Natural killer cell (primary cell): ENCODE measurements around the gene TMEM151A. TPM values are rescaled to one million over a fixed set of nuclear protein-coding genes. Genes with fewer than 3 reads are reported as not detected.
"Not testable (repeated sequence)": the region's sequence is repeated elsewhere in the genome, so short reads cannot be mapped to it uniquely, and the experiment has no call there.

Experiments
- ATAC-seq, 3 donors: fragments of 150-1000 bp in 2 of 3; fragments of 200-7000 bp in 1 of 3; cut with Tn5 transposase; 1 replicate in 1 of 3; 2 replicates in 2 of 3; pipeline ENCODE4 v1.10.0; 2021; ENCODE audit warnings: mild to moderate bottlenecking in 2 of 3, moderate library complexity in 2 of 3
- DNase-seq, 2 donors: peaks; one replicate each; pipeline versions ENCODE4 v3.0.0 to v3.0.0-alpha.2; 2013 to 2021; ENCODE audit warnings: mixed read lengths in 1 of 2
- H3K27ac ChIP-seq: one replicate; pipeline ENCODE4 v1.5.1; 2013; ENCODE audit warnings: mild to moderate bottlenecking, low read length
- H3K27me3 ChIP-seq: one replicate; pipeline ENCODE4 v1.6.1; 2013; ENCODE audit warnings: low read length; ENCODE audit not compliant: control insufficient read depth, insufficient read depth
- H3K36me3 ChIP-seq: one replicate; pipeline ENCODE4 v1.6.1; 2013; ENCODE audit warnings: low read length; ENCODE audit not compliant: control insufficient read depth, insufficient read depth
- H3K4me1 ChIP-seq: one replicate; pipeline ENCODE4 v1.6.1; 2013; ENCODE audit warnings: low read length; ENCODE audit not compliant: control insufficient read depth, insufficient read depth
- H3K4me3 ChIP-seq: one replicate; pipeline ENCODE4 v1.5.1; 2013; ENCODE audit warnings: low read length
- H3K9me3 ChIP-seq: one replicate; pipeline ENCODE4 v1.6.1; 2013; ENCODE audit warnings: low read length; ENCODE audit not compliant: control insufficient read depth, insufficient read depth
- H3K27ac Mint-ChIP-seq, 2 donors: one replicate each; pipeline ENCODE4 v1.8.0; 2022; ENCODE audit warnings: mild to moderate bottlenecking in 2 of 2, mixed read lengths in 2 of 2, moderate library complexity in 1 of 2
- H3K27me3 Mint-ChIP-seq, 2 donors: one replicate each; pipeline ENCODE4 v1.8.0; 2022; ENCODE audit warnings: low read depth in 2 of 2, mixed read lengths in 2 of 2
- H3K36me3 Mint-ChIP-seq: one replicate; pipeline ENCODE4 v1.8.0; 2022; ENCODE audit warnings: mixed read lengths
- H3K4me1 Mint-ChIP-seq, 2 donors: one replicate each; pipeline ENCODE4 v1.8.0; 2022; ENCODE audit warnings: mixed read lengths in 2 of 2
- H3K4me3 Mint-ChIP-seq: one replicate; pipeline ENCODE4 v1.8.0; 2022; ENCODE audit warnings: mild to moderate bottlenecking, moderate library complexity, mixed read lengths
- H3K9me3 Mint-ChIP-seq, 2 donors: one replicate each; pipeline ENCODE4 v1.8.0; 2022; ENCODE audit warnings: mixed read lengths in 2 of 2
- WGBS: methylation state at CpG from one replicate; pipeline ENCODE4 v1.1.7; 2013; ENCODE audit warnings: missing lambda C conversion rate; ENCODE audit not compliant: insufficient coverage; 5-methylcytosine and 5-hydroxymethylcytosine counted together
- intact Hi-C: fragments of 100-400 bp; cut with micrococcal nuclease; formaldehyde crosslinking; loops from one replicate; pipeline ENCODE4 v1.14.2; 2022
- total RNA-seq, 4 donors: library from RNA; stranded (reverse); fragments of 120-200 nt in 1 of 4; gene quantifications; one replicate each; pipeline versions ENCODE4 v1.2.3 to v1.2.4, GENCODE V29; 2013 to 2022
- TF ChIP-seq, protein P1 (sequence below): fragments of 200-600 bp; IDR thresholded peaks from one replicate; pipeline ENCODE4 v1.8.0; 2022; ENCODE audit warnings: antibody characterized with exemption

The TMEM151A gene
- total RNA-seq, 3 donors from 2014 or later (not counting 1 experiment from before 2014, with no cell fraction given): not detected

DNA sequence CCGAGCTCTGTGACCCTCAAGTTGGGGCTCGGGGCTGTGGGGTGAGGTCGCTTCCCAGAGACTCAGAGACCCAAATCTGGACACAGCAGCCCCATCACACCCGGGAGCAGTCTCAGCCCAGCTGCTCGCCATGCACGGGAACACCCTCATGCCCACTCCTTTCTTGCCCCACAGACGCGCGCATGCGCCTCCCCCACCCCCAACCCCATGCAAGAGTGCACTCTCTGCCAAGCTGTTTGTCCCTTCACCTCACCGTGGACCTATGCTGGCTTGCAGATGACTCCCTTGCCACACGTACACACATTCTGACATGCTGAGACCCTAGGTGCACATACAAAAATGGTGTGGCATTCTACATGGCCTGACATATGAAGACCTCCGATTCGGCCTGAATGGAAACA lies 25.6 kb downstream of the TMEM151A start:
- Mint-ChIP-seq H3K36me3 (no peaks in the 10 kb centered on the region), H3K4me3 (peak overlapping the region; percentile 52), H3K27ac (peak overlapping the region; percentile 36 to 53), H3K9me3 (no peaks in the 10 kb centered on the region), H3K27me3 (peaks cover 24 to 28% of the 10 kb centered on the region in 2 donors), H3K4me1 (peaks cover 9 to 34% of the 10 kb centered on the region in 2 donors)
- ATAC-seq (no peak), DNase-seq (peak in 1 of 2 donors; percentile 75)
- Histone ChIP-seq H3K4me3 (no peak overlapping the region), H3K27ac (peak overlapping the region; percentile 67), H3K9me3 (no peaks in the 10 kb centered on the region), H3K36me3 (no peaks in the 10 kb centered on the region), H3K27me3 (no peaks in the 10 kb centered on the region), H3K4me1 (peaks cover 38% of the 10 kb centered on the region)
- TF ChIP-seq, protein P1, sequence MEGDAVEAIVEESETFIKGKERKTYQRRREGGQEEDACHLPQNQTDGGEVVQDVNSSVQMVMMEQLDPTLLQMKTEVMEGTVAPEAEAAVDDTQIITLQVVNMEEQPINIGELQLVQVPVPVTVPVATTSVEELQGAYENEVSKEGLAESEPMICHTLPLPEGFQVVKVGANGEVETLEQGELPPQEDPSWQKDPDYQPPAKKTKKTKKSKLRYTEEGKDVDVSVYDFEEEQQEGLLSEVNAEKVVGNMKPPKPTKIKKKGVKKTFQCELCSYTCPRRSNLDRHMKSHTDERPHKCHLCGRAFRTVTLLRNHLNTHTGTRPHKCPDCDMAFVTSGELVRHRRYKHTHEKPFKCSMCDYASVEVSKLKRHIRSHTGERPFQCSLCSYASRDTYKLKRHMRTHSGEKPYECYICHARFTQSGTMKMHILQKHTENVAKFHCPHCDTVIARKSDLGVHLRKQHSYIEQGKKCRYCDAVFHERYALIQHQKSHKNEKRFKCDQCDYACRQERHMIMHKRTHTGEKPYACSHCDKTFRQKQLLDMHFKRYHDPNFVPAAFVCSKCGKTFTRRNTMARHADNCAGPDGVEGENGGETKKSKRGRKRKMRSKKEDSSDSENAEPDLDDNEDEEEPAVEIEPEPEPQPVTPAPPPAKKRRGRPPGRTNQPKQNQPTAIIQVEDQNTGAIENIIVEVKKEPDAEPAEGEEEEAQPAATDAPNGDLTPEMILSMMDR: no peak
- whole genome bisulfite sequencing: 13% methylated on average over 14 of the region's 14 CpGs
- intact Hi-C loops: no loop called here

DNA sequence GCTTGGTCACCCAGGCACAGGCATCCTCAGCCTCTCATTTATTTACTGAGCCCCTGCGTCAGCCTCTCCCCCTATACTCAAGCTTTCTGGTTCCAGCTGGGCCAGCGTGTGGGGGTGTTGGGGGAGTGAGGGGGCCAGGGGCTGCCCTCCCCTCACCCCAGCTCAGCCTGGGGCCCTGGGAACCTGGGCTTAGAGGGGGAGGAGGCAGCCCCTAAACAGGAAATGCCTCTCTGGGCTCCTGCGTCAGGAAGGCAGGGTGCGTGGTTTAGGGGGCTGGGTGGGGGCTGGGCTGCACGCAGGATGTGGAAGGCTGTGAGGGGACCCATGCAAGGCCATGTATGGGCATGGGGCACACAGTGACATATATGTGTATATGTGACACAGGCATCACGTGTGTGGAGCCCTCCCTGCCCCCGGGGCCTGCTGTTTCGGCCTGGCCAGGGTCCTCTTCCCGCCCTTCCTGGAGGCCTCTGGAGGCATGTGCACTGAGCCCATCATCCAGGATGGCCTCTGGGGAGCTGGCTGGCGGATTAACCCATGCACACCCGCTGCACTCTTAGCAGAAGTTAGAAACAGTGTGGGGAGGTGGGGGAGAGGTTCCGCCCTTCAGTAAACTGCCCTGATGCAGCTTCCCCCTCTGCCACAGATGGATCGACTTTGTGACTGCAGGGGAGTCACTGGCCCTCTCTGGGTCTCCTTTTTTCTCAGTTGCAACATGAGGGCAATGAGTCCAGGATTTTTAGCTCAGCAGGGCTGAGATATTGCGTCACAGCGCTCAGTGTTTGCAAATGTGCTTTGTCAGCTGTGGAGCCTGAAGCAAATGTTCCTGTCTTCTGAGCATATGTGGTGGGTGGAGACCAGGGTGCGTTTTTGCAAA lies 26.3 kb downstream of the TMEM151A start:
- peaks cover 32% of the 10 kb centered on the region for H3K4me1 ChIP-seq
- Mint-ChIP-seq H3K4me3 (peak overlapping the region; percentile 52), H3K27me3 (peaks cover 24 to 28% of the 10 kb centered on the region in 2 donors), H3K9me3 (no peaks in the 10 kb centered on the region), H3K4me1 (peaks cover 7 to 30% of the 10 kb centered on the region in 2 donors), H3K36me3 (no peaks in the 10 kb centered on the region), H3K27ac (peak overlapping the region; percentile 36 to 53)
- 29% methylated on average over 14 of the region's 16 CpGs for WGBS
- TF ChIP-seq, protein P1: no peak
- intact Hi-C loops: no loop called here
- no peak overlapping the region for H3K4me3 ChIP-seq
- ATAC-seq: peak; percentile 81 to 86 (median 84)
- H3K36me3 ChIP-seq: no peaks in the 10 kb centered on the region
- DNase-seq: peak in 1 of 2 donors; percentile 90
- H3K27me3 ChIP-seq: no peaks in the 10 kb centered on the region
- H3K9me3 ChIP-seq: no peaks in the 10 kb centered on the region
- peak overlapping the region; percentile 67 for H3K27ac ChIP-seq

DNA sequence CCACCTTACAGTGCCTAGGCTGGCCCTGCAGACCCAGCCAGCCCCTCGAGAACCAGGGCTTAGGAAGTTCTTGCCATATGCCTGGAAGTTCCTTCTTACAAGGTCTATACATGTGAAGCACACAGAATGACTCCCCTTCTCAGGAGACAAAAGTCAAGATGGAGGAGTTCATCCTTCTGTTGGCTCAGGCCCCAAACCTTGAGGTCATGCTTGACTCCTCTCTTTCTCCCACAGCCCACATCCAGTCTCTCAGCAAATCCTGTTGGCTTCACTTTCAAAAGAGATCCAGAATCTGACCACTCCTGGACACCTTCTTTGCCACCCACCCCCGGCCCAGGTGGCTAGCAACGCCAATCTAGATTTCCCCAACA lies 26.9 kb downstream of the TMEM151A start:
- peak overlapping the region; percentile 28 for H3K4me3 Mint-ChIP-seq
- TF ChIP-seq, protein P1: no peak
- Histone ChIP-seq H3K4me1 (peaks cover 26% of the 10 kb centered on the region), H3K27me3 (no peaks in the 10 kb centered on the region), H3K9me3 (no peaks in the 10 kb centered on the region), H3K4me3 (no peak overlapping the region), H3K36me3 (no peaks in the 10 kb centered on the region), H3K27ac (peak overlapping the region; percentile 65)
- H3K9me3 Mint-ChIP-seq: no peaks in the 10 kb centered on the region
- WGBS: 67% methylated on average over 3 of the region's 3 CpGs
- H3K4me1 Mint-ChIP-seq: peaks cover 7 to 35% of the 10 kb centered on the region in 2 donors
- no peak for DNase-seq
- intact Hi-C loops: no loop called here
- no peaks in the 10 kb centered on the region for H3K36me3 Mint-ChIP-seq
- peaks cover 24 to 28% of the 10 kb centered on the region in 2 donors for H3K27me3 Mint-ChIP-seq
- H3K27ac Mint-ChIP-seq: peak overlapping the region in 1 of 2 donors; percentile 36
- no peak for ATAC-seq

DNA sequence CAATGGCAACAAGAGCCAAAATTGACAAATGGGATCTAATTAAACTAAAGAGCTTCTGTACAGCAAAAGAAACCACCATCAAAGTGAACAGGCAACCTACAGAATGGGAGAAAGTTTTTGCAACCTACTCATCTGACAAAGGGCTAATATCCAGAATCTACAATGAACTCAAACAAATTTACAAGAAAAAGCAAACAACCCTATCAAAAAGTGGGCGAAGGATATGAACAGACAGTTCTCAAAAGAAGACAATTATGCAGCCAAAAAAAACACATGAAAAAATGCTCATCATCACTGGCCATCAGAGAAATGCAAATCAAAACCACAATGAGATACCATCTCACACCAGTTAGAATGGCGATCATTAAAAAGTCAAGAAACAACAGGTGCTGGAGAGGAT lies 28.6 kb downstream of the TMEM151A start:
- ATAC-seq, H3K27ac ChIP-seq, H3K27ac Mint-ChIP-seq, H3K4me3 ChIP-seq, H3K27me3 ChIP-seq, DNase-seq, H3K36me3 ChIP-seq, H3K4me3 Mint-ChIP-seq, H3K9me3 Mint-ChIP-seq, H3K9me3 ChIP-seq, intact Hi-C loops, H3K36me3 Mint-ChIP-seq: not testable (repeated sequence)
- peaks cover 18 to 25% of the 10 kb centered on the region in 2 donors for H3K27me3 Mint-ChIP-seq
- WGBS: 100% methylated on average over 1 of the region's 2 CpGs
- peaks cover 22% of the 10 kb centered on the region for H3K4me1 ChIP-seq
- peaks cover 7 to 33% of the 10 kb centered on the region in 2 donors for H3K4me1 Mint-ChIP-seq

DNA sequence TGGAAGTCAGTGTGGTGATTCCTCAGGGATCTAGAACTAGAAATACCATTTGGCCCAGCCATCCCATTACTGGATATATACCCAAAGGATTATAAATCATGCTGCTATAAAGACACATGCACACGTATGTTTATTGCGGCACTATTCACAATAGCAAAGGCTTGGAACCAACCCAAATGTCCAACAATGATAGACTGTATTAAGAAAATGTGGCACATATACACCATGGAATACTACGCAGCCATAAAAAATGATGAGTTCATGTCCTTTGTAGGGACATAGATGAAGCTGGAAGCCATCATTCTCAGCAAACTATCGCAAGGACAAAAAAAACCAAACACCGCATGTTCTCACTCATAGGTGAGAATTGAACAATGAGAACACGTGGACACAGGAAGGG lies 29.1 kb downstream of the TMEM151A start:
- H3K27me3 Mint-ChIP-seq: peaks cover 14 to 21% of the 10 kb centered on the region in 2 donors
- peaks cover 22% of the 10 kb centered on the region for H3K4me1 ChIP-seq
- H3K27me3 ChIP-seq, H3K4me3 Mint-ChIP-seq, intact Hi-C loops, H3K36me3 ChIP-seq, H3K27ac ChIP-seq, DNase-seq, H3K9me3 Mint-ChIP-seq, H3K36me3 Mint-ChIP-seq, ATAC-seq, H3K4me3 ChIP-seq, H3K27ac Mint-ChIP-seq, H3K9me3 ChIP-seq: not testable (repeated sequence)
- H3K4me1 Mint-ChIP-seq: peaks cover 7 to 35% of the 10 kb centered on the region in 2 donors
- WGBS: 93% methylated on average over 3 of the region's 6 CpGs
